GM20000 (cell line): ENCODE data around the gene LEKR1.
"Not testable (repeated sequence)": the region's sequence is repeated elsewhere in the genome, so short reads cannot be mapped to it uniquely, and the experiment has no call there.

ENCODE experiments used
- DNase-seq: peaks from one replicate; pipeline ENCODE4 v3.0.0; 2012; ENCODE audit warnings: low spot score
- TF ChIP-seq, protein P1 (sequence below): IDR thresholded peaks from 2 replicates; pipeline ENCODE4 v1.5.1; 2012; ENCODE audit warnings: mild to moderate bottlenecking, control low read depth; ENCODE audit errors: extremely low read depth, missing control alignments

Gene LEKR1

DNA sequence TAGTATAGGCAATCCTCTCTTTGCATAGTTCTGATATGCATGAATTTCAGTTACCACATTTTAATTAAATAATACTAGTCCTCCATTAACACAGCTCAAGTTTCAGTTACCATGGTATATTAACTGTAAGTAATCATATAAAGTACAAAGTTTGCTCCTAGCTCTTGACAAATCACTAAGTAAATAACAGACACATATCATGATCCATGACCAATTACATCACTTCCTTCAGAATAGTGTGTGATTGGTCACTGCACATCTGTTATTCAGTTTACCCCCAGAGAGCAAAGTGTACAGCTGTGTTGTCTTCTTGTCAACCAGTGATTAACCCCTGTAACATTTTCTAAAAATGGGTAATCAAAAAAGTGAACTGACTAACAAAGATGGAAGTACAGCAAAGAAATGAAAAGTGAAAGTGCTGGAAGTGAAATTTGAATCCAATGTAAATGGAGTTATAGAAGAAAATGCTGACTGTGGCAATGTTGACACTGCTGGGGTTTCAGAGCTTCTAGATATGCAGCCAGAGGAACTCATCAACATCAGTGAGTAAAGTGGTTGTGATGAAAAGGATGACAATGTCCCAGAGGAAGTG is 30.2 kb upstream of the LEKR1 start:
- no peak for DNase-seq
- TF ChIP-seq, protein P1, sequence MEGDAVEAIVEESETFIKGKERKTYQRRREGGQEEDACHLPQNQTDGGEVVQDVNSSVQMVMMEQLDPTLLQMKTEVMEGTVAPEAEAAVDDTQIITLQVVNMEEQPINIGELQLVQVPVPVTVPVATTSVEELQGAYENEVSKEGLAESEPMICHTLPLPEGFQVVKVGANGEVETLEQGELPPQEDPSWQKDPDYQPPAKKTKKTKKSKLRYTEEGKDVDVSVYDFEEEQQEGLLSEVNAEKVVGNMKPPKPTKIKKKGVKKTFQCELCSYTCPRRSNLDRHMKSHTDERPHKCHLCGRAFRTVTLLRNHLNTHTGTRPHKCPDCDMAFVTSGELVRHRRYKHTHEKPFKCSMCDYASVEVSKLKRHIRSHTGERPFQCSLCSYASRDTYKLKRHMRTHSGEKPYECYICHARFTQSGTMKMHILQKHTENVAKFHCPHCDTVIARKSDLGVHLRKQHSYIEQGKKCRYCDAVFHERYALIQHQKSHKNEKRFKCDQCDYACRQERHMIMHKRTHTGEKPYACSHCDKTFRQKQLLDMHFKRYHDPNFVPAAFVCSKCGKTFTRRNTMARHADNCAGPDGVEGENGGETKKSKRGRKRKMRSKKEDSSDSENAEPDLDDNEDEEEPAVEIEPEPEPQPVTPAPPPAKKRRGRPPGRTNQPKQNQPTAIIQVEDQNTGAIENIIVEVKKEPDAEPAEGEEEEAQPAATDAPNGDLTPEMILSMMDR = no peak

GRCh38 chr3:156797368-156797767 is 28.8 kb upstream of the LEKR1 start:
- TF ChIP-seq, protein P1 = no peak
- no peak for DNase-seq

DNA sequence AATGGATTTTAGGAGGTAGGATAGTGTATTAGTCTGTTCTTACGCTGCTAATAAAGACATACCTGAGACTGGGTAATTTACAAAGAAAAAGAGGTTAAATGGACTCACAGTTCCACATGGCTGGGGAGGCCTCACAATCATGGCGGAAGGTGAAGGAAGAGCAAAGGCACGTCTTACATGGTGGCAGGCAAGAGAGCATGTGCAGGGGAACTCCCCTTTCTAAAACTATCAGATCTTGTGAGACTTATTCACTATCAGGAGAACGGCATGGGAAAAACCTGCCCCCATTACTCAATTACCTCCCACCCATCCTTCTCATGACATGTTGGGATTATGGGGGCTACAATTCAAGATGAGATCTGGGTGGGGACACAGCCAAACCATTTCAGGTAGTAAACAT is 25.9 kb upstream of the LEKR1 start:
- not testable (repeated sequence) for DNase-seq

DNA sequence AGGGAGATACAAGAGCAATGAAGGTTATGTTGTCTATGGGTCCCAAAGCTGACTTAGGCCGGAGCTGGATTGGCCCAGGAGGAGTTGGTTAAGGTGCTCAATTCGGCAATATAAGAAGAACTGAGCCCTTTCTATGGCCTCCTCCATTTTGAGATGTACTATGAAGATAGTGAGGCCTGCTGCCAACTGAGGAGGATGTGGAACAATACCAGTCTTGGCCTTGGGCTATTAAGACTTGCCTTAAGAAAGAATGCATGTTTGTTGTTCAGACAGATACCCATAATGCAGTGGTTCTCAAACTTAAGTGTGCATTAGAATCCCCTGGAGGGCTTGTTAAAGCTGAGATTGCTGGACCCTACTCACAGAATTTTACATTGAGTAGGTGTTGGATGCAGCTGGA is 24.4 kb upstream of the LEKR1 start:
- DNase-seq = no peak
- TF ChIP-seq, protein P1 = no peak

- TF ChIP-seq, protein P1 = no peak
- DNase-seq = no peak
Measured at GRCh38 chr3:156802821-156803606, 23.1 kb upstream of the LEKR1 start.

DNA sequence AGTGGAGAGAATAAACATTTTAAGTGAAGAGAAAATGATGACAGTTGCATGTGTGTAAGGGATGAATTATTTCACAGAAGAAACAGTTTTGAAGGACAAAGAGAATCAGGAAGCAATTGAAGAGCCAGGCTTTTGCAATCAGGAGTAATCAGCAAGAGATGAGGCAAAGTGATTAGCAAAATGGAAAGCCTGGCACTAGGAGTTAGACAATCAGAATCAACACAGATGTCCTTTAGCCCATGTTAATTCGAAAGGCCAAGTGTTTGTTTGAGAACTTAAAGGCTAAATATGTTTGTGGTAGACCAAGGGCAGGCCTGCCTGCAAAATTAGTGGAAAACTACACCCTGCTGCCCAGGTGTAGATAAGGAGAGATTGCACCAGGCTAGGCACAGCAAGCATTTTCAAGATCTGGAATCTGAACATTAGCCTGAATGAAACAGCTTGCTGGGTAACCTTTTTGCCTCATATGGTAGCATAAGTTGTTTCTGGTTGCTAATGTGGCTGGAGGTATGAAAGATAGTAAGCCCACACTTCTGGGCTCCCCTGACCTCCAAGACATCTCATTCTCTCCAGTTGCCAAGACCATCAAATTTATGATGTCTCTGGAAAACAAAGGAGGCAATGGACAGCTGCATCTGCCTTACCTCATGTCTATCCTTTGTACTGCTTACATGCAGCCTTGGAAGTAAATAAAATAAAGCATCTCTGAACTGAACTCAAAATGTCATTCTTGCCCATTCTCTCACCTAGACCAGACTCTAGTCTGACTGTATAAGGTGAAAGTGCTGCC is 22.0 kb upstream of the LEKR1 start:
- TF ChIP-seq, protein P1 = no peak
- no peak for DNase-seq

GRCh38 chr3:156806698-156807097 is 19.5 kb upstream of the LEKR1 start:
- TF ChIP-seq, protein P1 = no peak
- no peak for DNase-seq
